Skeletal muscle tissue (tissue), 4 donors: Measurements from ENCODE around the gene GPM6B. TPM values are rescaled to one million over a fixed set of nuclear protein-coding genes. Genes with fewer than 3 reads are reported as not detected.

ENCODE experiments used
- H3K27ac ChIP-seq: one replicate; pipeline ENCODE4 v1.7.0; 2013; ENCODE audit warnings: mild to moderate bottlenecking, low read depth, low read length, inconsistent platforms
- H3K27me3 ChIP-seq, 3 donors: one replicate each; pipeline ENCODE4 v1.7.0; 2013; ENCODE audit warnings: low read length in 3 of 3; ENCODE audit not compliant: control insufficient read depth in 3 of 3, insufficient read depth in 3 of 3
- H3K36me3 ChIP-seq, 3 donors: one replicate each; pipeline ENCODE4 v1.7.0; 2013; ENCODE audit warnings: low read length in 3 of 3; ENCODE audit not compliant: control insufficient read depth in 3 of 3, insufficient read depth in 3 of 3
- H3K4me1 ChIP-seq, 3 donors: one replicate each; pipeline ENCODE4 v1.7.0; 2013; ENCODE audit warnings: low read length in 3 of 3, mild to moderate bottlenecking in 3 of 3; ENCODE audit not compliant: control insufficient read depth in 3 of 3, insufficient read depth in 3 of 3
- H3K4me3 ChIP-seq, 3 donors: one replicate each; pipeline ENCODE4 v1.7.0; 2013; ENCODE audit warnings: low read length in 3 of 3
- H3K9ac ChIP-seq, 3 donors: one replicate each; pipeline ENCODE4 v1.7.0; 2013; ENCODE audit warnings: low read length in 3 of 3, mild to moderate bottlenecking in 3 of 3, moderate library complexity in 2 of 3, low read depth in 1 of 3
- H3K9me3 ChIP-seq, 3 donors: one replicate each; pipeline ENCODE4 v1.7.0; 2013; ENCODE audit warnings: low read length in 3 of 3; ENCODE audit not compliant: control insufficient read depth in 3 of 3
- total RNA-seq: library from RNA; depleted of rRNA; stranded (reverse); fragments of >200 nt; gene quantifications from one replicate; pipeline ENCODE4 v1.2.3, GENCODE V29; 2014
- donor health status: Osteomylitis.

Gene GPM6B
- total RNA-seq, 1 donor from 2014 or later = 18.8 TPM

DNA sequence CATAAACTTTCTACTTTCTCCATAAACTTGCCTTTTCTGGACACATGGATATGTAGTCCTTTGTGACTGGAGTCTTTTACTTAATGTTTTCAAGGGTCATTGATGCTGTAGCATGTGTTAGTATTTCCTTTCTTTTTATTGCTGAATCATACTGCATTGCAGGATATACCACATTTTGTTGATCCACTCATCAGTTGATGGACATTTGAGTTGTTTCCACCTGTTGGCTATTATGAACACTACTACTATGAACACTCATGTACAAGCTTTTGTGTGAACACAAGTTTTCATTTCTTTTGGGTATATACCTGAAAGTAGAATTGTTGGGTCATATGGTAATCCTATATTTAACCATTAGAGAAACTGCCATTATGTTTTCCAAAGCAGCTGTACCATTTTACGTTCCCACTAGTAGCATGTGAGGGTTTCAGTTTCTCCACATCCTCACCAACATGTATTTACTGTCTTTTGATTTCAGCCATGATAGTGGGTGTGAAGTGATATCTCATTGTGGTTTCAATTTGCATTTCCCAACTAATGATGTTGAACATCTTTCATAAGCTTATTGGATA lies 26.3 kb upstream of the GPM6B start:
- no peak overlapping the region for H3K4me3 ChIP-seq
- H3K9me3 ChIP-seq = no peaks in the 10 kb centered on the region
- H3K4me1 ChIP-seq = no peaks in the 10 kb centered on the region
- no peak overlapping the region for H3K27ac ChIP-seq
- no peaks in the 10 kb centered on the region for H3K27me3 ChIP-seq
- no peaks in the 10 kb centered on the region for H3K36me3 ChIP-seq
- no peak overlapping the region for H3K9ac ChIP-seq

GRCh38 chrX:13840121-13840520 lies 23.2 kb upstream of the GPM6B start:
- Histone ChIP-seq H3K27ac (no peak overlapping the region), H3K4me1 (no peaks in the 10 kb centered on the region), H3K9me3 (no peaks in the 10 kb centered on the region), H3K27me3 (peaks cover 0 to 3% (median 0%) of the 10 kb centered on the region in 3 donors), H3K36me3 (no peaks in the 10 kb centered on the region), H3K9ac (no peak overlapping the region), H3K4me3 (no peak overlapping the region)

- Histone ChIP-seq H3K27me3 (peaks cover 0 to 3% (median 0%) of the 10 kb centered on the region in 3 donors), H3K27ac (no peak overlapping the region), H3K36me3 (no peaks in the 10 kb centered on the region), H3K9ac (no peak overlapping the region), H3K4me1 (no peaks in the 10 kb centered on the region), H3K4me3 (no peak overlapping the region), H3K9me3 (no peaks in the 10 kb centered on the region)
Measured at GRCh38 chrX:13837290-13837745, 20.4 kb upstream of the GPM6B start.

GRCh38 chrX:13836575-13836974 lies 19.7 kb upstream of the GPM6B start:
- Histone ChIP-seq H3K4me1 (no peaks in the 10 kb centered on the region), H3K4me3 (no peak overlapping the region), H3K9me3 (no peaks in the 10 kb centered on the region), H3K9ac (no peak overlapping the region), H3K27me3 (peaks cover 0 to 3% (median 0%) of the 10 kb centered on the region in 3 donors), H3K36me3 (no peaks in the 10 kb centered on the region), H3K27ac (no peak overlapping the region)

GRCh38 chrX:13835825-13836224 lies 18.9 kb upstream of the GPM6B start:
- Histone ChIP-seq H3K4me1 (no peaks in the 10 kb centered on the region), H3K27ac (no peak overlapping the region), H3K27me3 (peaks cover 0 to 3% (median 0%) of the 10 kb centered on the region in 3 donors), H3K9ac (no peak overlapping the region), H3K4me3 (no peak overlapping the region), H3K9me3 (no peaks in the 10 kb centered on the region), H3K36me3 (no peaks in the 10 kb centered on the region)

DNA sequence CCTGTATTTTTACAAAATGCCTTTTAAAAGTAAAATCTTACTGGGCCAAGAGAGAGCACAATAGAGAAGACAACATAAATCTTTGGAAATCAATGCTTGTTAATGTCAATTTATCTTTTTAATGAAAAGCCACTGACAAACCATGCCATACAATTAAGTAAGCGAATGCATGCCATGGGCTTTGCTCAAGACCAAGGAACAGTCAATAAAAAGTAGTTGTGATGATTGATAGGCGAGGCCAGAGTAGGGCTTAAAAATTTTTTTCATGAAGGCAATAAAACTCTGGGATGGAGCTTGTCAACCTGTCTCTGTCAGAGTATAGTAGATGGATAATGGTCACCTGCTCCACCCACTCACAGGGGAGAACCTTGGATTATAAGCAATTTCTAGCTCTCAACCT lies 17.5 kb upstream of the GPM6B start:
- no peak overlapping the region for H3K27ac ChIP-seq
- H3K9ac ChIP-seq = no peak overlapping the region
- H3K9me3 ChIP-seq = no peaks in the 10 kb centered on the region

GRCh38 chrX:13829983-13830382 lies 13.1 kb upstream of the GPM6B start:
- Histone ChIP-seq H3K4me3 (no peak overlapping the region), H3K9me3 (no peaks in the 10 kb centered on the region), H3K27me3 (peaks cover 0 to 4% (median 0%) of the 10 kb centered on the region in 3 donors), H3K27ac (no peak overlapping the region), H3K9ac (no peak overlapping the region), H3K4me1 (no peaks in the 10 kb centered on the region), H3K36me3 (no peaks in the 10 kb centered on the region)

More for the DNA sequence above, 17.5 kb upstream of the GPM6B start:
- H3K4me1 ChIP-seq = no peaks in the 10 kb centered on the region
- no peaks in the 10 kb centered on the region for H3K36me3 ChIP-seq
- H3K4me3 ChIP-seq = no peak overlapping the region
- peaks cover 0 to 3% (median 0%) of the 10 kb centered on the region in 3 donors for H3K27me3 ChIP-seq

- Histone ChIP-seq H3K4me3 (no peak overlapping the region), H3K9me3 (no peaks in the 10 kb centered on the region), H3K27ac (no peak overlapping the region), H3K27me3 (peaks cover 0 to 4% (median 0%) of the 10 kb centered on the region in 3 donors), H3K36me3 (no peaks in the 10 kb centered on the region), H3K9ac (no peak overlapping the region), H3K4me1 (no peaks in the 10 kb centered on the region)
Measured at GRCh38 chrX:13828392-13828791, 11.5 kb upstream of the GPM6B start.

- Histone ChIP-seq H3K4me1 (no peaks in the 10 kb centered on the region), H3K27ac (no peak overlapping the region), H3K9ac (no peak overlapping the region), H3K36me3 (no peaks in the 10 kb centered on the region), H3K9me3 (no peaks in the 10 kb centered on the region), H3K27me3 (peaks cover 0 to 4% (median 0%) of the 10 kb centered on the region in 3 donors), H3K4me3 (no peak overlapping the region)
Measured at GRCh38 chrX:13827298-13828090, 10.6 kb upstream of the GPM6B start.

DNA sequence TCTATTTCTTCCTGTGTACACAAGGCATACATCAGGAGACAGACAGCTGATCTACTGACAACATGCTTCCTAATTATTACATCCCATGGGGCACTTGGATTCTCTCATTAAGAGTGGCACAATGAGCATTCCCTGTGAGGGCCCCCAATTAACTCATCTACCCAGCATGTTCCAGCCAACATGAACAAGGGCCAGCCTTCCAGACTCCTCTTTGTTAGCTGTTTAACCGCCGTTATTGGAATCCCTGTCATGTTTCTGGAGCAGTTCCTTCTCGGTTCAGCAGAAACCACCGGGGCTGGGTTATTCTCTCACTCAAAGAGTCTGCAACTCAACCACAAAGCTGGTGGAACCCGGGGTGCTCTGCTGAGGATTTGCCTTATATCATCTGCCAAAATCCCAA lies 9.9 kb upstream of the GPM6B start:
- peaks cover 0 to 4% (median 0%) of the 10 kb centered on the region in 3 donors for H3K27me3 ChIP-seq
- H3K4me1 ChIP-seq = no peaks in the 10 kb centered on the region
- H3K9ac ChIP-seq = no peak overlapping the region
- H3K9me3 ChIP-seq = no peaks in the 10 kb centered on the region
- H3K36me3 ChIP-seq = no peaks in the 10 kb centered on the region
- no peak overlapping the region for H3K27ac ChIP-seq
- no peak overlapping the region for H3K4me3 ChIP-seq
